K562 (cell line): Measurements from ENCODE around the gene SLC2A4RG. TPM values are rescaled to one million over a fixed set of nuclear protein-coding genes. Genes with fewer than 3 reads are reported as not detected.

Experiments
- ATAC-seq: fragments of 200-7000 bp; cut with Tn5 transposase; 3 replicates; pipeline ENCODE4 v1.9.1; 2020; ENCODE audit warnings: moderate library complexity
- BruUV-seq: library from RNA; stranded (reverse); fragments of 400-500 nt; replicated peaks from 2 replicates; lab custom pipeline; 2021; lab: Mats Ljungman, UMichigan
- CTCF ChIA-PET: fragments of 300-600 bp; formaldehyde crosslinking; extraction: SDS; loops from one replicate; lab custom pipeline; 2021; ENCODE audit warnings: low intra/inter-chr PET ratio; lab: Yijun Ruan, JAX
- POLR2A ChIA-PET: fragments of 300-600, 350-650 bp; sonication (Branson Sonifier 250); formaldehyde crosslinking; extraction: SDS; loops from one replicate; lab custom pipeline; 2021; ENCODE audit warnings: antibody characterized with exemption, inconsistent platforms; lab: Yijun Ruan, JAX
- DNase-seq, 4 experiments: peaks; one replicate each; pipeline versions ENCODE4 v3.0.0 to v3.0.0-alpha.2; 2011 to 2018; ENCODE audit warnings: low spot score in 3 of 4, mixed read lengths in 3 of 4; ENCODE audit errors: extremely low read depth in 1 of 4
- FAIRE-seq: peaks from 2 replicates; lab custom pipeline; 2011; peaks lifted over from hg19 to GRCh38; lab: Jason Lieb, UNC
- H2AFZ ChIP-seq: 2 replicates; pipeline ENCODE4 v1.6.0; 2011; ENCODE audit warnings: low read depth, low read length, control low read depth, inconsistent platforms
- H3K27ac ChIP-seq: fragments of 200-600 bp; 3 replicates; pipeline ENCODE4 v1.8.0; 2011; ENCODE audit warnings: low read depth, mild to moderate bottlenecking, control low read depth, inconsistent platforms, low read length, moderate library complexity, mixed read lengths; ENCODE audit errors: extremely low read depth
- H3K27me3 ChIP-seq, 2 experiments: fragments of 300-600 bp in 1 of 2; 2 replicates in 1 of 2; 3 replicates in 1 of 2; pipeline versions ENCODE4 v1.6.0 to v1.8.0; 2011; ENCODE audit warnings: inconsistent platforms in 2 of 2, low read length in 2 of 2, mild to moderate bottlenecking in 1 of 2, mixed read lengths in 1 of 2, moderate library complexity in 1 of 2; ENCODE audit not compliant: control insufficient read depth in 2 of 2, insufficient read depth in 2 of 2
- H3K36me3 ChIP-seq: fragments of 300-600 bp; 3 replicates; pipeline ENCODE4 v1.8.0; 2011; ENCODE audit warnings: mild to moderate bottlenecking, low read length, inconsistent platforms; ENCODE audit not compliant: control insufficient read depth, insufficient read depth
- H3K4me1 ChIP-seq, 2 experiments: fragments of 200-600 bp in 1 of 2; replicated peaks in 1 of 2; 2 replicates in 1 of 2; 3 replicates in 1 of 2; pipeline versions ENCODE4 v1.5.1 to v1.8.0; 2011; ENCODE audit warnings: inconsistent platforms in 2 of 2, low read length in 2 of 2, mild to moderate bottlenecking in 1 of 2, mixed read lengths in 1 of 2, moderate library complexity in 1 of 2; ENCODE audit not compliant: control insufficient read depth in 2 of 2, insufficient read depth in 2 of 2
- H3K4me2 ChIP-seq: 2 replicates; pipeline ENCODE4 v1.6.1; 2011; ENCODE audit warnings: low read length, control low read depth, inconsistent platforms, mixed read lengths; ENCODE audit not compliant: insufficient read depth
- H3K4me3 ChIP-seq: fragments of 200-600 bp; sonication (generic), shearing (Covaris generic); 2 replicates; pipeline ENCODE4 v1.5.1; 2016; ENCODE audit warnings: control low read depth, inconsistent platforms
- H3K79me2 ChIP-seq: fragments of 200-600 bp; 3 replicates; pipeline ENCODE4 v1.8.0; 2011; ENCODE audit warnings: low read length, inconsistent platforms; ENCODE audit not compliant: control insufficient read depth, insufficient read depth
- H3K9ac ChIP-seq, 2 experiments: 2 replicates each; pipeline versions ENCODE4 v1.6.0 to v1.6.1; 2011; ENCODE audit warnings: low read depth in 2 of 2, low read length in 2 of 2, control low read depth in 1 of 2, inconsistent platforms in 1 of 2, mild to moderate bottlenecking in 1 of 2, mixed read lengths in 1 of 2; ENCODE audit not compliant: insufficient read depth in 1 of 2
- H3K9me1 ChIP-seq: one replicate; pipeline ENCODE4 v1.6.0; 2011; ENCODE audit warnings: inconsistent platforms, mild to moderate bottlenecking, low read length, moderate library complexity; ENCODE audit not compliant: control insufficient read depth, insufficient read depth
- H3K9me3 ChIP-seq: replicated peaks from 2 replicates; pipeline ENCODE4 v1.5.1; 2011; ENCODE audit warnings: low read depth, low read length, inconsistent platforms; ENCODE audit not compliant: control insufficient read depth, insufficient read depth
- H4K20me1 ChIP-seq: replicated peaks from 2 replicates; pipeline ENCODE4 v1.6.1; 2011; ENCODE audit warnings: low read length, inconsistent platforms, mixed read lengths; ENCODE audit not compliant: control insufficient read depth, insufficient read depth
- ELF1 ChIP-seq: fragments of 200-800 bp; sonication (Bioruptor generic); IDR thresholded peaks from 2 replicates; pipeline ENCODE4 v1.6.1; 2016; ENCODE audit warnings: missing genetic modification characterization, missing compliant biosample characterization
- ESRRA ChIP-seq: fragments of 450-650 bp; IDR thresholded peaks from 2 replicates; pipeline ENCODE4 v1.6.1; 2014; ENCODE audit warnings: low read depth, mild to moderate bottlenecking, moderate library complexity, borderline replicate concordance
- ILF3 ChIP-seq: fragments of 450-650 bp; IDR thresholded peaks from 2 replicates; pipeline ENCODE4 v1.6.1; 2018; ENCODE audit warnings: antibody characterized with exemption, mild to moderate bottlenecking, moderate library complexity, borderline replicate concordance
- RBM34 ChIP-seq: fragments of 200-400 bp; formaldehyde crosslinking; IDR thresholded peaks from 2 replicates; pipeline ENCODE4 v1.6.1; 2018; ENCODE audit warnings: low read length, borderline replicate concordance; ENCODE audit not compliant: insufficient read depth
- SMARCA4 ChIP-seq: fragments of 450-650 bp; IDR thresholded peaks from 2 replicates; pipeline ENCODE4 v1.6.1; 2016
- TSHZ1 ChIP-seq: fragments of 250-450 bp; sonication (Bioruptor Pico); IDR thresholded peaks from 2 replicates; pipeline ENCODE4 v1.4.0; 2020; ENCODE audit warnings: mild to moderate bottlenecking, moderate library complexity
- ZKSCAN1 ChIP-seq: fragments of 150-350 bp; IDR thresholded peaks from 2 replicates; pipeline ENCODE4 v1.6.1; 2016; ENCODE audit warnings: low read depth, low read length
- ZNF121 ChIP-seq: sonication (generic); formaldehyde crosslinking; conservative IDR thresholded peaks from 2 replicates; pipeline ENCODE4 v1.8.0; 2022; ENCODE audit warnings: missing genetic modification reagents
- ZNF280B ChIP-seq: fragments of 250-450 bp; sonication (Bioruptor Pico); IDR thresholded peaks from 2 replicates; pipeline ENCODE4 v1.5.1; 2021; ENCODE audit warnings: mild to moderate bottlenecking
- WGBS: fragments of 100-300 bp; shearing (Covaris generic); methylation state at CpG from one replicate; pipeline ENCODE4 v1.1.6; 2016; ENCODE audit warnings: low coverage, mixed read lengths; ENCODE audit not compliant: insufficient coverage; ENCODE audit errors: missing lambda C conversion rate; 5-methylcytosine and 5-hydroxymethylcytosine counted together
- in situ Hi-C: fragments of 300-500 bp; cut with MboI; formaldehyde crosslinking; loops from 4 replicates; pipeline ENCODE4 v1.15.0; 2018; ENCODE audit warnings: inconsistent platforms, mixed read lengths
- intact Hi-C: fragments of 100-400 bp; cut with micrococcal nuclease; formaldehyde crosslinking; loops from 2 replicates; pipeline ENCODE4 v1.14.2; 2022
- polyA plus RNA-seq, 8 experiments: library from polyadenylated mRNA; depleted of rRNA in 4 of 8; stranded (reverse) in 5 of 8; unstranded in 3 of 8; fragments of >200 nt; fragmentation: Nextera tagmentation in 2 of 8; fragmentation: Illumina TruSeq in 1 of 8; extraction: Ambion mirVana in 2 of 8; extraction: Trizol in 1 of 8; gene quantifications; 2 replicates each; pipeline versions ENCODE4 v1.2.1 to v1.2.3, GENCODE V29; 2011 to 2014; ENCODE audit warnings: inconsistent platforms in 1 of 8, missing spikeins in 1 of 8
- total RNA-seq, 7 experiments: library from RNA; depleted of rRNA in 6 of 7; stranded (reverse); fragments of >200 nt in 6 of 7; fragmentation: Illumina TruSeq in 2 of 7; extraction: Trizol in 2 of 7; gene quantifications; 2 replicates each; pipeline versions ENCODE4 v1.2.1 to v1.2.3, GENCODE V29; 2011 to 2021; ENCODE audit warnings: low replicate concordance in 1 of 7
- TF ChIP-seq, protein P1 (sequence below): fragments of 250-450 bp; sonication (Bioruptor Pico); IDR thresholded peaks from 2 replicates; pipeline ENCODE4 v1.8.0; 2021; ENCODE audit warnings: moderate library complexity, mild to moderate bottlenecking, inconsistent platforms

Gene SLC2A4RG
- total and polyA plus RNA-seq, 9 of the 15 experiments (the other 6 are each of a cell fraction or from before 2014, with no cell fraction given): 0.34 to 97.3 (median 26.5) TPM

- H3K9me1 ChIP-seq: no peaks in the 10 kb centered on the region
- H3K27me3 ChIP-seq: no peaks in the 10 kb centered on the region
- TF ChIP-seq ZNF121 (CRISPR knock-in tag) (peak; percentile 60; the same call in 1 of the 2 replicates), ELF1 (tag) (no peak)
- CTCF ChIA-PET: no interaction called here
- intact Hi-C loops: loop anchor here (10.0 kb wide), 2 partner anchors 78 to 192 kb away; partner anchors contain the start of genes ARFRP1, SAMD10 and ZGPAT
- H3K4me1 ChIP-seq: peaks cover 5 to 25% of the 10 kb centered on the region in 2 experiments; a peak in 4 of 5 replicates
- no peak overlapping the region for H2AFZ ChIP-seq
- no peaks in the 10 kb centered on the region for H4K20me1 ChIP-seq
- FAIRE-seq: no peak
- H3K27ac ChIP-seq: no peak overlapping the region
- H3K9me3 ChIP-seq: no peaks in the 10 kb centered on the region
- no peak overlapping the region for H3K4me2 ChIP-seq
- no peak for DNase-seq
- in situ Hi-C loops: no loop called here
- ATAC-seq: no peak
- WGBS: 36% methylated on average over 12 of the region's 12 CpGs
- H3K36me3 ChIP-seq: no peaks in the 10 kb centered on the region
- 0 out of 4 replicates have a peak overlapping the region, but pooled peaks of 1 of the 2 experiments have one; percentile 45 for H3K9ac ChIP-seq
- POLR2A ChIA-PET: no interaction called here
- no peaks in the 10 kb centered on the region for H3K79me2 ChIP-seq
- no TSS peak for BruUV-seq
- no peak overlapping the region for H3K4me3 ChIP-seq
These were observed 43.0 kb downstream of the SLC2A4RG start for GRCh38 chr20:63782521-63782971.

GRCh38 chr20:63783970-63784369, 44.4 kb downstream of the SLC2A4RG start:
- WGBS: 28% methylated on average over 13 of the region's 16 CpGs
- Histone ChIP-seq H3K4me1 (peaks cover 0 to 19% of the 10 kb centered on the region in 2 experiments; a peak in 2 of 5 replicates), H3K9me3 (no peaks in the 10 kb centered on the region), H4K20me1 (no peaks in the 10 kb centered on the region), H3K79me2 (no peaks in the 10 kb centered on the region), H3K4me2 (no peak overlapping the region), H3K9ac (peak overlapping the region in 1 of 2 experiments; percentile 19; a peak in 2 of 4 replicates), H3K27ac (no peak overlapping the region), H3K4me3 (no peak overlapping the region), H3K9me1 (no peaks in the 10 kb centered on the region), H3K27me3 (no peaks in the 10 kb centered on the region), H2AFZ (no peak overlapping the region), H3K36me3 (no peaks in the 10 kb centered on the region)
- ATAC-seq: no peak
- no peak for DNase-seq
- no TSS peak for BruUV-seq
- POLR2A ChIA-PET: interaction anchor here (0.6 to 1.1 kb wide), 5 partner anchors 11 to 81 kb away, joined by 3 to 4 read pairs (median 3); partner anchors contain the start of gene TPD52L2
- CTCF ChIA-PET: no interaction called here
- FAIRE-seq: no peak
- in situ Hi-C loops (no loop called here), intact Hi-C loops (loop anchor here (10.0 kb wide), 2 partner anchors 79 to 191 kb away; partner anchors contain the start of genes ARFRP1, SAMD10 and ZGPAT)
- no peak for TF ChIP-seq ZKSCAN1
- no peak for TF ChIP-seq ILF3
- no peak for TF ChIP-seq SMARCA4
- no peak for TF ChIP-seq ZNF280B (CRISPR knock-in tag)
- TF ChIP-seq, protein P1, sequence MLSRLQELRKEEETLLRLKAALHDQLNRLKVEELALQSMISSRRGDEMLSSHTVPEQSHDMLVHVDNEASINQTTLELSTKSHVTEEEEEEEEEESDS (CRISPR knock-in tag): no peak
- no peak for TF ChIP-seq TSHZ1 (CRISPR knock-in tag)
- no peak for TF ChIP-seq ESRRA
- TF ChIP-seq RBM34: no peak
